Cerebellar nuclear complex (tissue), 1 donor: ENCODE measurements around the gene IL32.
"Not testable (repeated sequence)": the region's sequence is repeated elsewhere in the genome, so short reads cannot be mapped to it uniquely, and the experiment has no call there.

Source experiments
- DNase-seq, 2 experiments: peaks; one replicate each; lab custom pipeline; 2025; lab: John Stamatoyannopoulos, UW

IL32 gene

DNA sequence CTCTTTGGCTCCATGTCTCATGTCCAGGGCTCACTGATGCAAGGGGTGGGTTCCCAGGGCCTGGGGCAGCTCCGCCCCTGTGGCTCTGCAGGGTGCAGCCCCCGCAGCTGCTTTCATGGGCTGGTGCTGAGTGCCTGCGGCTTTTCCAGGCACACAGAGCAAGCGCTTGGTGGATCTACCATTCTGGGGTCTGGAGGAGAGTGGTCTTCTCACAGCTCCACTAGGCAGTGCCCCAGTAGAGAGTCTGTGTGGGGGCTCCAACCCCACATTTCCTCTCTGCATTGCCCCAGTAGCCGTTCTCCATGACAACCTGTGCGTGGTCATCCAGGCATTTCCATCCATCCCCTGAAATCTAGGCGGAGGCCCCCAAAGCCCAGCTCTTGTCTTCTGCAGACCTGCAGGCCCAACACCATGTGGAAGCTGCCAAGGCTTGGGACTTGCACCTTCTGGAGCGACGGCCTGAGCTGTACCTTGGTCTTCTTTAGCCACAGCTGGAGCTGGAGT, 5.2 kb downstream of the IL32 start:
- no peak for DNase-seq

GRCh38 chr16:3071655-3072054, 6.2 kb downstream of the IL32 start:
- no peak for DNase-seq

DNA sequence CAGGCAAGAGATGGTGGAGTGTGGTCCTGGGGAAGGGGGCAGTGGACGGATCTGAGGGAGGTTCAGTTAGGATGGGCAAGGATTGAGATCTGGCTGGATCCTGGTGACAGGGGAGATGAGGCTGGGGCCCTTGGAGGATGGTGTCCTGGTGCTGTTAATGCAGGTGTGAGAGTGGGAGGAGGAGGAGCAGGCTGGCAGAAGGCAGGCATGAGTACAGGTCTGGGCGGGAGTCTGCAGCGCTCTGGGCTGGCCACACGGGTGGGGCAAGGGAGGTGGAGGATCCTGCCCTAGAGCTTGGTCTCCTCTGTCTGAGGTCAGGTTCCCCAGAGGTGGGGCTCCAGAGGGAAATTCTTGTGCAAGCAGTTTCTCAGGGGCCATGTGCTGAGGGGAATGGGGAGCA, 6.7 kb downstream of the IL32 start:
- DNase-seq = not testable (repeated sequence)

DNA sequence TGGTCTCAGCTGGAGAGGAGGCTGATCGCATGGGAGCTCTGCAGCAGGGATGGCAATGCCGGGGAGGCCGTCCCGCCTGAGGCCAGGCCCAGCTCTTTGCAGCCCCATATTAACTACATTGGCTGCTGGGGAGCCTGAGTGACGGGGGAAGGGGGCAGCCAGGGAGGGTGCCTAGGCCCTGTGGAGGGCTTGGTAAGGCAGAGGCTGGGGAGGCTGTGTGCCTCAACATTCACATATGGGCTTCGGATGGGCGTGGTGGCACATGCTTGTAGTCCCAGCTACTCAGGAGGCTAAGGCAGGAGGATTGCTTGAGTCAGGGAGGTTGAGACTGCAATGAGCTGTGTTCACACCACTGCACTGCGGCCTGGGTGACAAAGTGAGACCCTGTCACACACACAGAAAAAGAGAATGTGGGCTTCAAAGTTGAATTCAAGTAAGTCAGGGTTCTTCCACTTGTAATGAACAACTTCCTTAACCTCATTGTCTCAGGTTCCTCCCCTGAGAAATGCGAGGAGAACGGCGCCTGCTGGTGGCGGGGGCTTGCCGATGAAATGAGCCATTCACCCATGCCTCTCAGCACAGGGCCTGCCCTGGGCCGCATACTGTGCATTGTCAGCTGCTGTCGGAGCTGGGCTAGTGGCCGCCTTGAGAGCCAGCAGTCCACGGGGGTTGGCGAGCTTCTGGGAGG, 7.3 kb downstream of the IL32 start:
- not testable (repeated sequence) for DNase-seq

DNA sequence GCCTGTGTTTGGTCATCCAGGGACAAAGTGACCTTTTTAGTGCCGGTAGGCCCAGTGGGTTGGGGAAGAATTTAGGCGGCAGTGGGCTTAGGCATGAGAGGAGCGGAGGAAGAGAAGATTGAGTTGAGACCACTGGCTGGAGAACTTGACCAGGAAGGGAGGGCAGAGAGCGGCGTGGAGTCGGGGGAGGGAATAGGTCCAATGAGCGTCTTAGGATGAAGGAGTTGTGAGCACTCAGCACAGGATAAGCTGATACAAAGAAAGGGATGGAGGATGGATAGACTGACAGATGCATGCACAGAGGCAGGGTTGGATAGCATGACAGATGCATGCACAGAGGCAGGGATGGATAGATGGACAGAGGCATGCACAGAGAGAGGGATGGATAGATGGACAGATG, 8.0 kb downstream of the IL32 start:
- DNase-seq = no peak

DNA sequence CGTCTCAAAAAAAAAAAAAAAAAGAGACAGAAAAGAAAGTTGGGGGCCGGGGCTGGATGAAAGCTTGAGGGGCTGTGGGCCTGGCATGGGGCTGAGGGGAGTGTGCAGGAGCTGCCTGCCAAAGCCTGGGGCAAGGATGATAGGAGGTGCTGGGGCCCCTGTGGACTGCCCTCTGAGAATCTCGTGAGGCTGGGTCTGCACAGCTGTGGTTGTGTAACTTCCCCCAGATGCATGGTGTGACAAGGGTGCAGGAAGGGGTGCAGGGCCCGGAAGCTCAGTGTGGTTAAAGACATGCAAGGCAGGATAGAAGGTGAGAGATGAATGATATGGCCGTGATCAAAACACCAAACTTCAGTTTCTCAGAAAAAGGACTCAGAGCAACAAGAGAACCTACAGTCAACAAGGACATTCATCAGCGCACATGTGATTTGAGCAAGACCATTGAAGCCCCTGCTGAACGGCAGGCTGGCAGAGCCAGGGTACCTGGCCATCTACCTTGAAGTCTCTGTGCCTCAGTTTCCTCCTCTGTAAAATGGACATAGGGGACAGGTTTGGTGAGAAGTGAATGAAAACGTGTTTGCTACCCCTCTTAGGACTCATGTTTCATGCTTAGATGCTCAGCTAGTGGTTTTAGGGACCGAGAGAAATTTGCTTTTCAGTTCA, 9.6 kb downstream of the IL32 start:
- DNase-seq = no peak

- DNase-seq = no peak
Observed at GRCh38 chr16:3075523-3075915, 10.1 kb downstream of the IL32 start.

DNA sequence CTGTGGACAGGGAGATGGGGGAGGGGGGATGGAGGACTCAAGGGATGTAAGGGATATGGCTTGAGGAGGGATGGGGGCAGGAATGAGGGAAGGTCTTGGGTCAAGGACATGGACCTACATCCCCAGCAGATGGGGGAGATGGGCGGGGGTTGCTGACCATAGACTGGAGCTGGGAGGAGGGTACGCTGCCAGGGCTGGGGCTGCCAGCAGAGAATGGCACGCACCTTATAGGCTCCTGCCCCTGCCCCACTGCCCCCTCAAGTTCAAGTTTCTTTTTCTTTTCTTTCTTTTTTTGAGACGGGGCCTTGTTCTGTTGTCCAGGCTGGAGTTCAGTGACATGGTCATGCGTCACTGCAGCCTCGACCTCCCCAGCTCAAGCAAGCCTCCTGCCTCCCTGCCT, 10.5 kb downstream of the IL32 start:
- not testable (repeated sequence) for DNase-seq

- no peak for DNase-seq
Observed at GRCh38 chr16:3076577-3076976, 11.1 kb downstream of the IL32 start.

- DNase-seq = no peak
Observed at GRCh38 chr16:3080024-3080423, 14.6 kb downstream of the IL32 start.

- not testable (repeated sequence) for DNase-seq
Observed at GRCh38 chr16:3081957-3082356, 16.5 kb downstream of the IL32 start.

GRCh38 chr16:3083408-3083807, 18.0 kb downstream of the IL32 start:
- not testable (repeated sequence) for DNase-seq

- DNase-seq = no peak
Observed at GRCh38 chr16:3084491-3084890, 19.1 kb downstream of the IL32 start.

DNA sequence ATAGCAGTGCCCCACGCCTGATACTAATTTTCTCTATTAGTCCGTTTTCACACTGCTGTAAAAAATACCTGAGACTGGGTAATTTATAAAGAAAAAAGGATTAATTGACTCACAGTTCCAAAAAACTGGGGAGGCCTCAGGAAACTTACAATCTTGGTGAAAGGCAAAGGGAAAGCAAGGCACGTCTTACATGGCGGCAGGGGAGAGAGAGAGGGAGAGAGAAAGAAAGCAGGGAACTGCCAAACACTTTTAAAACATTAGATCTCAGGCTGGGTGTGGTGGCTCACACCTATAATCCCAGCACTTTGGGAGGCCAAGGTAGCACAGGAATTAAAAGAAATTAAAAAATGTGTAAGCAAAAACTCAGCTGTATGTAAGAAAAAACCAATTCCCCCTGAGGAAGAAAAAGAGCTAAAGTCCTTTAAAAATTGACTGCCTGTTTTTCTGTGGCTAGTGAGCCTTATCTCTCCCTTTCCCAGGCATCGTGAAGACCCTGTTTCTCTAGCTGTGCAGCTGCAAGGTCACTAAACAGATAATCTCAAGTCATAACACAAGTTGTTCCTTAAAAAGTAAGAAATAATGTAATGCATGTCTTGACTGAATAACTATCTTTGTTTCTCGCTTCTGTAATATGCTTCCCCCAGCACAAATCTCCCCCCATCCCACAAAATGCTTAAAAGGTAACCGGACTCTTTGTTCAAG, 19.7 kb downstream of the IL32 start:
- DNase-seq = no peak

DNA sequence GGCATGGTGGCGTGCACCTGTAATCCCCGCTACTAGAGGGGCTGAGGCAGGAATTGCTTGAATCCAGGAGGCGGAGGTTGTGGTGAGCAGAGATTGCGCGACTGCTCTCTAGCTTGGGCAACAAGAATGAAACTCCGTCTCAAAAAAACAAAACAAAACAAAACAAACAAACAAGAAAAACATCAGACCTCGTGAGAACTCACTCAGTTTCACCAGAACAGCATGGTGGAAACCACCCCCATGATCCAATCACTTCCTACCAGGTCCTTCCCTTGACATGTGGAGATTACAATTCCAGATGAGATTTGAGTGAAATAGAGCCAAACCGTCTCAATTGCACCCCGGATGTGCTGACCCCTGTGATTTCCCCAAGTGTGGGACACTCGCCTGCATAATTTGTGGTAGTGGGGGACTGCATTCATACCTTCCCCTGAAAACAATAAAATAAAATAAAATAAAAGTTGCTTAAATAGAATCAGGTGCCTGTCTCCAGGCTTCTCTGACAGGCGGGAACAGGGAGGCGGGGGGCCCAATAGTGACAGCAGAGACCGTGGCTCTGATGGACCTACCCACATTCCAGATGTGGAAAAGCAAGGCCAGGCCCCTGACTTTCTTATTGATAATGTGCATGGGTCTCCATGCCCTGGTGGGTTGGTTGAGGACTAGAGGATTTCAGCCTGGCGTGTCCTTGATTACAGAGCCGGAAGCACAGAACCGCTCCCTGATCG, 20.6 kb downstream of the IL32 start:
- DNase-seq = no peak

GRCh38 chr16:3086596-3087242, 21.3 kb downstream of the IL32 start:
- DNase-seq = no peak

DNA sequence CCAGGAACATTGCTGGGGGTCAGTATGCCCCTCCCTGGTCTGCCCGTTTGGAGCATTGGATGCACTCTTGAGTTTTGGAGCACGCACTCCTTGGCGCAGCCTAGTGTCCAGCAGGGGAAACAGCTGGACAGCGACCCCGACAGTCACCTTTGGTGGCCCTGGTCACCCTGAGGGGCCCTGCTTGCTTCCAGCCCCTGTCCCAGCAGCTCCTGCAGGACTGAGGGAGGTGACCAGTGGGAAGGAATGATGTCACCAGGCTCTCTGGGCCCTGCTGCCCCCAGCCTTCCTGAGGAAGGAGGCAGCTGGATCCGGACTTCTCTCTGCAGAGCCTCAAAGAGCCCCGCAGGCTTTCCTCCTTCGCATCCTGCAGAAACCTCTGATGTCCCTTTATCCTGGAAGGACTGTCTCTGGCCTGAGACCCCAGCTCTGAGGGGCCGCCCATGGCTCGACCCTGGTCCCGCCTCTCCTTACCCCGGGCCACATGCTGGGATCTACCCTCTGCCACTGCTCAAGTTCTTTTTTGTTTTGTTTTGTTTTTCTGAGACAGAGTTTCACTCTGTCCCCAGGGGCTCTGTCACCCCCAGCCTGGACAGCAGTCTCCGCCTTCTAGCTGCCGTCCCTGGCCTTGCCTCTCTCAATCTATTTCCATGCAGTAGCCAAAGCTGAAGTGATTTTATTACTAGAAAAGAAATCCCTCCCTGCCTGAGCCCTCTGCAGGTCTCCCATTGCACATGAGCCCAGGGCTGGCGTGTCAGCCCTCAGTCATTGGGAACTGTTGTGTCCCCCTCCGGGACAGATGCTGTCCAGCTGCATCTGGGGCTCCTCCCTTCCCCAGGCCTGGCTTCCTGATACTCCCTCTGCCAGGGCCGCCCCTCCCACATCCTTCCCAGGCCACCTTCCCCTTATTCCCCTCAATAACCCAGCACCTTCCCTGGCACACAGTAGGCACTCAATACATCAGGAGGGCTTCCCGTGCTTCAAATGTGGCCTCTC, 22.1 kb downstream of the IL32 start:
- no peak for DNase-seq

GRCh38 chr16:3088450-3088849, 23.0 kb downstream of the IL32 start:
- DNase-seq = no peak

- no peak for DNase-seq
Observed at GRCh38 chr16:3088925-3089716, 23.7 kb downstream of the IL32 start.
